ENCODE measurements around the gene DENND11. TPM values are rescaled to one million over a fixed set of nuclear protein-coding genes. Genes with fewer than 3 reads are reported as not detected.

Gene DENND11
- total and polyA plus RNA-seq, 10 of the 15 experiments (the other 5 are each of a cell fraction or from before 2014, with no cell fraction given), result 2.7 to 47.0 (median 26.6) TPM

GRCh38 chr7:141693082-141693481, 8.9 kb downstream of the DENND11 start (continued):
- no peak for TF ChIP-seq E2F8 (IDR thresholded peaks at IDR 0.05; ENCODE audit: low read depth, partially characterized antibody)
- TF ChIP-seq POLR2A (IDR thresholded peaks at IDR 0.05; ENCODE audit: low read depth, low read length), result no peak
- no peak for TF ChIP-seq MXI1 (IDR thresholded peaks at IDR 0.05; ENCODE audit: low read depth, low read length)
- TF ChIP-seq MAX (IDR thresholded peaks at IDR 0.05; ENCODE audit: low read depth, low read length), result no peak
- TF ChIP-seq SPI1 (IDR thresholded peaks at IDR 0.05; ENCODE audit: borderline replicate concordance, insufficient read depth, low read depth, low read length), result no peak
- TF ChIP-seq IKZF2 (IDR thresholded peaks at IDR 0.05), result no peak
- no peak for TF ChIP-seq POLR2AphosphoS5 (IDR thresholded peaks at IDR 0.05; ENCODE audit: low read length)
- no peak for TF ChIP-seq BACH1 (IDR thresholded peaks at IDR 0.05; ENCODE audit: borderline replicate concordance)
- TF ChIP-seq ZZZ3 (IDR thresholded peaks at IDR 0.05; ENCODE audit: control insufficient read depth, insufficient read length, low read depth), result no peak

GRCh38 chr7:141691961-141692360, 10.0 kb downstream of the DENND11 start:
- Histone ChIP-seq H3K36me3 (ENCODE audit: control insufficient read depth in 2 of 2, insufficient read depth in 2 of 2, low read length in 1 of 2) (no peaks in the 10 kb centered on the region), H3K9me3 (replicated peaks; ENCODE audit: control insufficient read depth, insufficient read depth, low read length) (no peaks in the 10 kb centered on the region), H3K79me2 (ENCODE audit: control insufficient read depth, insufficient read depth, low read length) (peaks cover 14% of the 10 kb centered on the region), H3K4me2 (ENCODE audit: control insufficient read depth, insufficient read depth) (no peak overlapping the region), H3K27me3 (replicated peaks in 1 of 2; ENCODE audit: control insufficient read depth in 2 of 2, insufficient read depth in 2 of 2, low read length in 1 of 2) (no peaks in the 10 kb centered on the region), H2AFZ (ENCODE audit: control insufficient read depth, low read depth, low read length) (no peak overlapping the region), H3K27ac (ENCODE audit: control insufficient read depth, insufficient read depth) (no peak overlapping the region), H4K20me1 (ENCODE audit: control insufficient read depth, insufficient read depth) (no peaks in the 10 kb centered on the region), H3K4me3 (no peak overlapping the region), H3K4me1 (ENCODE audit: control insufficient read depth, insufficient read depth, low read length) (no peaks in the 10 kb centered on the region), H3K9ac (ENCODE audit: control insufficient read depth, insufficient read depth, low read length) (no peak overlapping the region)
- BruUV-seq (replicated peaks), result no TSS peak
- DNase-seq (ENCODE audit: low read depth, low spot score), result no peak
- SMC1A ChIA-PET (ENCODE audit: uncharacterized antibody, unreplicated experiment), result no interaction called here
- CTCF ChIA-PET, result interaction anchor here (1.0 to 1.2 kb wide), 2 partner anchors 11 to 37 kb away, joined by 3 to 5 read pairs; no protein-coding TSS in a partner anchor
- 86% methylated on average over 4 of the region's 4 CpGs for WGBS (ENCODE audit: insufficient coverage, insufficient replicate concordance, low lambda C conversion rate, missing lambda C conversion rate)
- FAIRE-seq, result no peak
- POLR2A ChIA-PET, result no interaction called here
- RAD21 ChIA-PET (ENCODE audit: unreplicated experiment), result interaction anchor here (0.6 kb wide), 1 partner anchor 430 kb away, joined by 3 read pairs; no protein-coding TSS in a partner anchor
- intact Hi-C loops (cut with micrococcal nuclease; ENCODE audit: unreplicated experiment), result no loop called here
- no peak for ATAC-seq
- in situ Hi-C loops (cut with MboI), result no loop called here
- no peak for TF ChIP-seq POU2F2 (IDR thresholded peaks at IDR 0.05; ENCODE audit: borderline replicate concordance, low read depth, low read length)
- no peak for TF ChIP-seq POLR2A (IDR thresholded peaks at IDR 0.05; ENCODE audit: low read depth, low read length)
- no peak for TF ChIP-seq ZNF687 (IDR thresholded peaks at IDR 0.05)
- TF ChIP-seq ASH2L (IDR thresholded peaks at IDR 0.05; ENCODE audit: borderline replicate concordance, low read depth), result no peak
- TF ChIP-seq SKIL (IDR thresholded peaks at IDR 0.05; ENCODE audit: low read depth, poor library complexity, severe bottlenecking), result no peak
- TF ChIP-seq IKZF1 (conservative IDR thresholded peaks at IDR 0.05), result no peak
